ENCODE data around the gene XXYLT1. TPM values are rescaled to one million over a fixed set of nuclear protein-coding genes. Genes with fewer than 3 reads are reported as not detected.

Gene XXYLT1
- total and polyA plus RNA-seq, 9 of the 15 experiments (the other 6 are each of a cell fraction or from before 2014, with no cell fraction given): 1.9 to 18.9 (median 15.0) TPM

DNA sequence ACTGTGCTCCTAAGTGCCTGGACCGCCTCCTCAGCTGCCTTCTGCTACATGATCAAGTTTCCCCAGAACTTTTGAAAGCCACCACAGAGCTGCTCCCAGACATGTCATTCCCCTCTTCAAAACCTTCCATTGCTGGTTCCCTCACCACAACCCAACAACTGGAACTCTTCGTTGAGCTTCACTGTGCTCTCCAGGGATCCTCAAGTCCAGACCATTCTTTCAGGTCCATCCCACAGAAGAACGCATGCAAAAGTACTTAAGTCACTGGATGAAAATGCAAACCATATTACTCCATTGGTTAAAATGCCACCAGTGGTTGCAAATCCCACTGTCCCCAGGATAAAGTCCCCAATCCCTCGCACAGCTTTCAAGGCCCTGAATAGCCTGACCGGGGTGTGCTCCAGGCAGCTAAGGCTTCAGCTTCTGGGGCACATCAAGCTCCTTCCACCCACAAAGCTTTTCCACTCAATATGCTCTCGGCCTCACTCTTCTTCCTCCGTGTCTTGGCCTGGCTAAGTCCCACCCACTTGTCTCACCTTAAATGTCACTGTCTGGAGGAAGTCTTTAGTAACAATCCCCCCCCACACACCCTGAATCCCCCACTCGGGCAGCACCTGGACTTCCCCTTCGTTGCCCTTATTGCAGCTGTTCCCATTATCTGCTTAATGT lies 84.8 kb downstream of the XXYLT1 start:
- in situ Hi-C loops (cut with MboI): no loop called here
- Histone ChIP-seq H3K79me2 (ENCODE audit: control insufficient read depth, insufficient read depth, low read length) (peaks cover 28% of the 10 kb centered on the region; the same call in 2 of the 3 replicates), H3K9me1 (ENCODE audit: control insufficient read depth, insufficient read depth, low read length) (no peaks in the 10 kb centered on the region), H2AFZ (ENCODE audit: low read depth, low read length) (peak overlapping the region; percentile 29; the same call in 1 of the 2 replicates), H3K4me1 (replicated peaks in 1 of 2; ENCODE audit: control insufficient read depth in 2 of 2, insufficient read depth in 2 of 2, low read length in 2 of 2) (peaks cover 14 to 50% of the 10 kb centered on the region in 2 experiments), H3K27ac (ENCODE audit: extremely low read depth, low read depth, low read length) (peak overlapping the region; percentile 14; the same call in 1 of the 3 replicates), H3K27me3 (ENCODE audit: control insufficient read depth in 2 of 2, insufficient read depth in 2 of 2, low read length in 2 of 2) (no peaks in the 10 kb centered on the region), H3K9me3 (replicated peaks; ENCODE audit: control insufficient read depth, insufficient read depth, low read depth, low read length) (peaks cover 2% of the 10 kb centered on the region; the same call in 1 of the 2 replicates), H3K36me3 (ENCODE audit: control insufficient read depth, insufficient read depth, low read length) (no peaks in the 10 kb centered on the region), H4K20me1 (replicated peaks; ENCODE audit: control insufficient read depth, insufficient read depth, low read length) (no peaks in the 10 kb centered on the region), H3K4me3 (no peak overlapping the region), H3K4me2 (ENCODE audit: insufficient read depth, low read length) (peak overlapping the region; percentile 26; the same call in 1 of the 2 replicates), H3K9ac (ENCODE audit: insufficient read depth in 1 of 2, low read depth in 2 of 2, low read length in 2 of 2) (peak overlapping the region in 1 of 2 experiments; percentile 40; a peak in 1 of 4 replicates)
- 41% methylated on average over 9 of the region's 9 CpGs for WGBS (ENCODE audit: insufficient coverage, low coverage, missing lambda C conversion rate)
- DNase-seq (ENCODE audit: extremely low read depth in 1 of 4, low spot score in 3 of 4) (no peak), ATAC-seq (peak; percentile 6), FAIRE-seq (no peak)
- ChIA-PET POLR2A (interaction anchor here (0.6 to 4.1 kb wide), 5 partner anchors 8 to 32 kb away, joined by 3 to 20 read pairs (median 4); no protein-coding TSS in a partner anchor), CTCF (ENCODE audit: low intra/inter-chr PET ratio) (no interaction called here)
- no TSS peak for BruUV-seq (replicated peaks)
- intact Hi-C loops (cut with micrococcal nuclease): loop anchor here (5.0 to 10.0 kb wide), 2 partner anchors 71 to 76 kb away; no protein-coding TSS in a partner anchor
- TF ChIP-seq ZNF175 (CRISPR knock-in tag; IDR thresholded peaks at IDR 0.05; ENCODE audit: low read depth) (no peak), TRIM24 (IDR thresholded peaks at IDR 0.05) (0 out of 4 replicates have a peak, but pooled peaks of 1 of the 2 experiments have one; percentile 21), SMAD1 (IDR thresholded peaks at IDR 0.05; ENCODE audit: low read depth, low read length, partially characterized antibody) (no peak), CTCF (IDR thresholded peaks at IDR 0.05 in 2 of 3, conservative IDR thresholded peaks at IDR 0.05 in 1 of 3; ENCODE audit: insufficient read depth in 2 of 3, low read depth in 1 of 3, low read length in 3 of 3) (no peak), CBFA2T2 (conservative IDR thresholded peaks at IDR 0.05) (peak; percentile 15; the same call in 1 of the 2 replicates), BRCA1 (IDR thresholded peaks at IDR 0.05) (no peak), BRCA1 (CRISPR knock-in tag; IDR thresholded peaks at IDR 0.05) (no peak), TAF1 (IDR thresholded peaks at IDR 0.05; ENCODE audit: control insufficient read depth, extremely low read depth, insufficient read depth, low read length, severe bottlenecking) (no peak), GABPB1 (CRISPR knock-in tag; IDR thresholded peaks at IDR 0.05) (no peak), SMARCE1 (IDR thresholded peaks at IDR 0.05) (0 out of 2 replicates have a peak, but pooled peaks have one; percentile 26), SPI1 (IDR thresholded peaks at IDR 0.05; ENCODE audit: borderline replicate concordance, low read depth, low read length) (peak; percentile 34; the same call in 1 of the 2 replicates), L3MBTL2 (IDR thresholded peaks at IDR 0.05) (peak; percentile 18; the same call in 1 of the 2 replicates), RAD21 (CRISPR knock-in tag; conservative IDR thresholded peaks at IDR 0.05 in 1 of 2, IDR thresholded peaks at IDR 0.05 in 1 of 2) (no peak)
- TF ChIP-seq, protein P1, sequence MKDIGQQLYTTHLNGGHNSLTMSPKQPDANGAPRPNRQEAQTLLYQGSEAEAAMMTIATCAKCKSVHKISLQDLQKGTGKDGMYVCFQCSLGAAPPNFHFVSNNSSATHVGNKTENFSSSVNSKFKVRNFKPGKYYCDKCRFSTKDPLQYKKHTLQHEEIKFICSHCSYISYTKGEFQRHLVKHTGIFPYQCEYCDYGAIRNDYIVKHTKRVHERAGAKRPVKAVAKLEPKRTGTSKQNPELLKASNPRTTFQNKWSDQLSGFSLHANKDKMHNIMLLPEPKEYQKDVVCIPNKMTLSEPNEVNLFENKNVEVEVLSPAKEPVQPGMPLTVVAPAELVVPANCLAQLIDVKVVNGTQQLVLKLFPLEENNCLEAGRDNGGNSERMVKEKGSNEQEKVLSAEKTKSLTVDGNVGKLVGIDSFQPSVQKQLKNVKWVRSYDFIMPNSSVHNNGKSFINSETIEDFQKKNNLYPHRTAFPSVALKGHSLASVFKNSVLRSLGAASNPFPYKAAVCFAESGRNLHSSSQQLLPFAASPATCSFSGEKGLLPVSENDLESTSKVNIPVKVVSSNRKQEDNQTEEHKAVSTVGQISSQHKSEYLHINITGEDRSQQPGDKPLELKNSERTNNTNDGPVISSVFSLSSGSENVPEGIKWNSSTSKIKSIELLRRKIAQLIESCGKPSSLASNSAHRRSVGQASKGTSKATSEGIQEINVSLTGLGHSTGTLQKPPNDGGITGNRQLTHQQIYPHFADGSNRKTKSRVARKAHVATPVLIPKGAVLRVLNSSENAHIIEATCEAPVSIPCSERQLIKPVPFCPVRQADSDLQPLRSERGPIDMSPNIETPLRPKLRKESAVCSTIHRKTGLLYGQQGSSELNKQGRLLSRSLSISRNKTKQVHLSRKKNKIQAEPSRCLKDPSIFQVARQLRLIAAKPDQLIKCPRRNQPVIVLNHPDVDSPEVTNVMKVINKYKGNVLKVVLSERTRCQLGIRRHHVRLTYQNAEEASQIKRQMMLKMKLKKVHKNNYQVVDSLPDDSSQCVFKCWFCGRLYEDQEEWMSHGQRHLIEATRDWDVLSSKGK (CRISPR knock-in tag; IDR thresholded peaks at IDR 0.05): no peak
- TF ChIP-seq, protein P2, sequence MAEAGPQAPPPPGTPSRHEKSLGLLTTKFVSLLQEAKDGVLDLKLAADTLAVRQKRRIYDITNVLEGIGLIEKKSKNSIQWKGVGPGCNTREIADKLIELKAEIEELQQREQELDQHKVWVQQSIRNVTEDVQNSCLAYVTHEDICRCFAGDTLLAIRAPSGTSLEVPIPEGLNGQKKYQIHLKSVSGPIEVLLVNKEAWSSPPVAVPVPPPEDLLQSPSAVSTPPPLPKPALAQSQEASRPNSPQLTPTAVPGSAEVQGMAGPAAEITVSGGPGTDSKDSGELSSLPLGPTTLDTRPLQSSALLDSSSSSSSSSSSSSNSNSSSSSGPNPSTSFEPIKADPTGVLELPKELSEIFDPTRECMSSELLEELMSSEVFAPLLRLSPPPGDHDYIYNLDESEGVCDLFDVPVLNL (CRISPR knock-in tag; IDR thresholded peaks at IDR 0.05; ENCODE audit: low read depth): no peak

Measured in K562 (cell line).